ENCODE measurements around the gene TUBB6. TPM values are rescaled to one million over a fixed set of nuclear protein-coding genes. Genes with fewer than 3 reads are reported as not detected.
A peak's percentile ranks its signal among the peaks of the same experiment; 100 is the strongest.

Gene TUBB6
- total and polyA plus RNA-seq, 2 of the 8 experiments (the other 6 are each of a cell fraction or from before 2014, with no cell fraction given) = 126 to 223 TPM

- TF ChIP-seq TBP (IDR thresholded peaks at IDR 0.05; ENCODE audit: low read depth, low read length) (peak; percentile 41; the same call in 1 of the 2 replicates), SP4 (IDR thresholded peaks at IDR 0.05; ENCODE audit: low read length) (no peak), TEAD4 (IDR thresholded peaks at IDR 0.05; ENCODE audit: low read depth, low read length) (peak; percentile 11; the same call in 1 of the 2 replicates), CEBPB (IDR thresholded peaks at IDR 0.05; ENCODE audit: low read depth, low read length) (peak; percentile 83), SIRT6 (IDR thresholded peaks at IDR 0.05; ENCODE audit: low read length) (no peak), POLR2A (IDR thresholded peaks at IDR 0.05; ENCODE audit: control extremely low read depth in 1 of 2, low read depth in 2 of 2, low read length in 2 of 2) (peak in 1 of 2 experiments; percentile 71; a peak in 2 of 3 replicates)
- TF ChIP-seq, protein P1, sequence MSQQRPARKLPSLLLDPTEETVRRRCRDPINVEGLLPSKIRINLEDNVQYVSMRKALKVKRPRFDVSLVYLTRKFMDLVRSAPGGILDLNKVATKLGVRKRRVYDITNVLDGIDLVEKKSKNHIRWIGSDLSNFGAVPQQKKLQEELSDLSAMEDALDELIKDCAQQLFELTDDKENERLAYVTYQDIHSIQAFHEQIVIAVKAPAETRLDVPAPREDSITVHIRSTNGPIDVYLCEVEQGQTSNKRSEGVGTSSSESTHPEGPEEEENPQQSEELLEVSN (IDR thresholded peaks at IDR 0.05) = peak; percentile 47; the same call in 1 of the 2 replicates
Measured at GRCh38 chr18:12278741-12279682, 29.0 kb upstream of the TUBB6 start (continued).

Measured in H1 (cell line).